Pulmonary artery endothelial cell (primary cell): ENCODE results near the gene PGRMC2. TPM values are rescaled to one million over a fixed set of nuclear protein-coding genes. Genes with fewer than 3 reads are reported as not detected.

Source experiments
- DNase-seq: peaks from one replicate; pipeline ENCODE4 v3.0.0-alpha.2; 2011; ENCODE audit warnings: low read depth, low spot score
- total RNA-seq: library from RNA; depleted of rRNA; stranded (reverse); fragments of >200 nt; gene quantifications from 2 replicates; pipeline ENCODE4 v1.2.3, GENCODE V29; 2014

Gene PGRMC2
- total RNA-seq, 1 donor from 2014 or later, result 16.7 TPM

DNA sequence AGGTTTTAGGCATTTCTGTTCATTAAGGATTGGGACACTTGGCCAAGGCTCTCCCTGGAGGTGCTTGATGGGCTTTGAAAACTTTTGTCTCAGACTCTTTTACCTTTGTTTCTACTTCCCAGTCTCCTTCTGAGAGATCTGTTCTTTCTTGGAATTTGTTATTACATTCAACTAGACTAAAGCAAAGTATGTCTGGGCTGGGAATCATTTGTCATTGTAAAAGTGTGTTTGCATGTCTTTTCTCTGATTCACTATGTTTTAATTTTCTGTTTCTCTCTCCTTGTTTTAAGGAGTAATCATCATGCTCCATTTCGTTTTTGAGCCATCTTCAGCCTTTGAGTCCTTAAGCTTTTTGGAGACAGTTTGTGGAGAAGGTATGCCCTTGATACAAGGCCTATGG is 12.2 kb upstream of the PGRMC2 start:
- no peak for DNase-seq

DNA sequence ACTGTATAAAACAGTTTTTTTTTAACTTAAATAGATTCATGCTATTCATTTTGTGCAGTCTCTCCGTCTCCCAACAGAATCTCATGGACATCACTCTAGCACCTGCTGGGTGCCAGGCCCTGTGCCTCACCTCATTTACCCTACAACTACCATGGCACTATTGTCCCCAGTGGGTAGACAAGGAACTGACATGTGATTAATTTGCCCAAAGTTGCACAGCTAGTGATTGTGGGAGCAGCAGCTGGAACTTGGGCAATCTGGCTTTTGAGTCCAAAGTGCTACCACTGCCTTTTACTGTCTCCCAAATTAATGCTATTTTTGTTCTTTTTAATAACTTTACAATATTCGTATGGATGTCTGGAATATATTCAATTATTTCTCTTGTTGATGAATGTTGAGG is 11.2 kb upstream of the PGRMC2 start:
- no peak for DNase-seq

DNA sequence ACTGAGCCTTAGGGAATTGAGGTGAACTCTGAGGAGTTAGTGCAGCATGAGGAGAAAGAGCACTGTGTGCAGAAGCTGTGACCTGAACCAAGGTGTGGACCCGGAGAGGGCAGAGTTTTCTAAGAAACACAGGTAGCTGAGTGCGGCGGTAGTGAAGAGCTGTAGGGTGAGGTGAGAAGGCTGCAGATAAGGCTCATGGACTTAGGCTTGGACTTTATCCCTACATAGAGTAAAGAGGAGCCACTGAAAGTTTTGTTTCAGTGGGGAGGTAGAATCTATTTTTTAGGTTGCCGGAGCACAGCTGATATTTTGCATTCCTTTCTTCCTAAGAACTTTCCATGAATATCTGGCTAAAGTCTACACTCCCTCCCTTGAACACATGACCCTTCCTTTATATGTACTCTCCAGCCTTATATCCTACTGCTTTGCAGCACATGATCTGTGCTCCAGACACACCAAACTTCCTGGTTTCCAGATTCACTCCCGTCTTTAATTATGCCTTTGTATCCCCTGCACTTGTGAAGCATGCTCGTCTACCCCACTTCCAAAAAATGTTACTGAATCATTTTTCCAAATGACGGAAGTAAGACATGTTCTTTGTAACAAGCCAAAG is 10.6 kb upstream of the PGRMC2 start:
- no peak for DNase-seq

DNA sequence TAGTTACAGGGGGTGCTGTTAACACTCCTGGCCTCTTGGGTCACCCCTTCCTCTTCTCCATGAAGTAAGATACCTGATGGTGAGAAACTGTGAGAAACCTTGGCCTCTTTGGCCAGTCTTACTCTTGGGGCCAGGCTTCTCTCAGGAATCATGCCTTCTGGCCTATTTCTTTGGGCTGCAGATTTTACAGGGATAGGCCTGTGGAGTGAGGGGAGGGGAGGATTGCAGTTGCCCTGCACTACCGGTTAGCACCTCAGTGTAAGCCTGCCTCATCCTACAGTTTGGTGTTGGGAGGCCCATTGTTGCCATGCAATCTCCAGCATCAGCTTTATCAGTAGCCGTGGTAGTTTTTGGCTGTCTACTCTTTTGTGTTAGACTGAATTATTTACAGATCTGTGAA is 7.6 kb upstream of the PGRMC2 start:
- no peak for DNase-seq

DNA sequence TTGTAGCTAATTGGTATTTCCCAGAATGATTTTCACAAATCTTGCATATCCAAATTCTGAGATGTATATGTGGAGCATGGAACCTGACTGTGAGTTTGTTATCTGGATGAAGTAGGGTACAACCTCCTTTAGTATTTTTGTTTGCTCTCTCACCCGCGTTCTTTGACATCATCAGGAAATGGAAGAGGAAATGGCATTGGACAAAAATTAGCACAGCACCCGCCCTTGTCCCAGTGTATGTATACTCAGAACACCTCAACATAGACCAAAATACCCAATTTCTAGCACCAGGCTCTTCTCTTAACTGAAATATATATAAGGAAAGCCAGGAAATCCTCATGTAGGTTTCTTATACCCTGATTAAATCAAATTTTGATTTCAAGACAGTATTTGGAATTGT is 6.9 kb upstream of the PGRMC2 start:
- DNase-seq, result no peak

DNA sequence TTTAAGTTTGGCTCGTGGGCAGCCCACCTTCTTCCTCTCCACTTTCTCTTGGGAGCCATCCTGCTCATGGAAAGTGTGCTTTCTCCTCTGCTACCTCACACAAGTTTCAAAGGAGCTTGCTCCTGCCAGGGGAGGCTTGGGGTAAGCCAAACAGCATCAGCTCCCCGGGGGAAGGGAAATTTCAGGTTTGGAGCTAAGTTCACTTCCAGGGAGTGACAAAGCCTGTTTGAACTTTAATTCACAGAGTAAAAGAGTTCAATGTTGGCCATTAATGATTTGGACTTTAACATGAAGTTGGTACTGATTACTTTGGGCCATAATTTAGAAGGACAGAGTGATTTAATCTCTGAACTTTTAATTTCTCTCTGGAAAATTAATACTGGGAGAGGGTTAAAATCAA is 4.7 kb upstream of the PGRMC2 start:
- DNase-seq, result no peak

DNA sequence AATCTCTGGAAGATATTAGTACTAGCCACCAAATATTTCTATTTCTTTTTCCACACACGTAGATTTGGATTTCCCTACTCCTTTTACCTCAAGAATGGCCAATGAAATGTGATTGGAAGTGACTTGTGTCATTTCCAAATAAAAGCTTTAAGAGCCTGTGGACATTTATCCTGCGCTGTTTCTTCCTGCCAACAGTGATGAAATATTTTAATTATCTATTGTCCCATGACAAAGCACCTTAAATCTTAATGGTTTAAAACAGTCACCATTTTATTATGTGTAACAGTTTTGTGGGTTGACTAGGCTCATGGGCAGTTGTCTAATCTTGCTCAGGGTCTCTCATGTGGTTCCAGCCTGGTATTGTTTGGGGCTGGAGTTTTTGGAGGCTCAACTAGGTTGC is 3.5 kb upstream of the PGRMC2 start:
- no peak for DNase-seq

DNA sequence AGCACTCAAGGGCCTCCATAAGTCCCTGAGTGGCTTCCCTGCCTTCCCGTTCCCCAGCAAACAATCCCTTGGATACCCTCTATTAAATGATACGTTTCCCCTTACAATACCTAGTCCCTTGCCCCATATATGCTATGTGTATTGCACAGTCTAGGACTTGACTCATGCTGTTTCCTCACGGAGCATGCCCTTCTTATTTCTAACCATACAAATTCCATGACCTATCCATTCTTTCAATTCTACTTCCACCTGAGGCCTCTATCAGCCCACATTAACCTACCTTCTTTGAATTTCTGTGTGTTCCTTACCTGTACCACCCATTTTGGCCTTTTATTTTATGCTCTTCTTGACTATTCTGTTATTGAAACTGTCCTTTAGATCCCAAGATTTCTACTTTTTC is 2.9 kb upstream of the PGRMC2 start:
- no peak for DNase-seq

DNA sequence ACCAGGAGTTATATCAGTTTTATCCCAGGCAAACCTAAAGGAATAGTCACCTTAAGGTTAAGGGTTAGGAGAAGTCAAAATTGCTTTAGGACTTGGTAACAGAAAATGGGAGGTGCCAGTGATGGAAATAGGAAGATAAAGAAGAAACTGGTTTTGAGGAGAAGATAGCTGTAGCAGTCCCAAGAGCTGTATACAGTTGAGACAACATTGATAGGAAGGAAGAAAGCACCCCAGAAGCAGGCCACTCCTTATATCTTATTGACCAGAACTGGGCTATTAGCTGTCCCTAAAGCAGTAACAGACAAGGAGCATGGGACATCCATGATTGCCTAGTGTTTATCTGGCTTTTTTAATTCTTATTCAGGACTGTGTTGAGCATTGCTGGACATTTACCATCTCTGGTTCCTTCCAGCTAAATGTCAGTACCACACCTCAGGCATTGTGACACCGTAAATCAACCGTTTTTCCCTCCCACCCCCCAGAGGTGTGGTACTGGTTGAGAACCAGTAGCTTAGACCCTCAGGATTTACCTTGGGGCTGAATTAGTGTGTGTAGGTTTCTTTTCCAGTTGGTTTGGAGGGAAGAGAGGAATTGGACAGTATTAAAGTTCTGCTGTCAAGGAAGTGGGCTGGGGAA is 2.0 kb upstream of the PGRMC2 start:
- DNase-seq, result no peak

DNA sequence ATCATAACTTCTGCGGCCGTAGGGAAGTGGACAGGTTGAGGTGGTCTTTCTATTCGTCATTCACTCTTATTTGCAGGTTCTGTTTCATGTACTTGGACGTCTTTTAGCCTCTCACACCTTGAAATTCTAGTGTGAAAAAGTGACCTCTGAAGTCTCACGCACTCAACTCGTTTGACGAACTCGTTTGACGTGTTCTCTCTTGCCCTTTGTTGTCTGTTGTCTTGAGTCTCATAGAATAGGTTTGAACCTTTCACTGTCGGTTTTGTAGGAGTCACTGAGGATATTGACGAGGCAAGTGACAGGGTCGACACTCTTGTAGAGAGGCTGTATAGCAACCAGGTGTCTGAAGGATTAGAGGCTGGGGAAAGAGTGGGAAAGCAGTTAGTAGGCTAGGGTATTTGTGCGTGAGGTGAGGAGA is 1.1 kb upstream of the PGRMC2 start:
- no peak for DNase-seq

DNA sequence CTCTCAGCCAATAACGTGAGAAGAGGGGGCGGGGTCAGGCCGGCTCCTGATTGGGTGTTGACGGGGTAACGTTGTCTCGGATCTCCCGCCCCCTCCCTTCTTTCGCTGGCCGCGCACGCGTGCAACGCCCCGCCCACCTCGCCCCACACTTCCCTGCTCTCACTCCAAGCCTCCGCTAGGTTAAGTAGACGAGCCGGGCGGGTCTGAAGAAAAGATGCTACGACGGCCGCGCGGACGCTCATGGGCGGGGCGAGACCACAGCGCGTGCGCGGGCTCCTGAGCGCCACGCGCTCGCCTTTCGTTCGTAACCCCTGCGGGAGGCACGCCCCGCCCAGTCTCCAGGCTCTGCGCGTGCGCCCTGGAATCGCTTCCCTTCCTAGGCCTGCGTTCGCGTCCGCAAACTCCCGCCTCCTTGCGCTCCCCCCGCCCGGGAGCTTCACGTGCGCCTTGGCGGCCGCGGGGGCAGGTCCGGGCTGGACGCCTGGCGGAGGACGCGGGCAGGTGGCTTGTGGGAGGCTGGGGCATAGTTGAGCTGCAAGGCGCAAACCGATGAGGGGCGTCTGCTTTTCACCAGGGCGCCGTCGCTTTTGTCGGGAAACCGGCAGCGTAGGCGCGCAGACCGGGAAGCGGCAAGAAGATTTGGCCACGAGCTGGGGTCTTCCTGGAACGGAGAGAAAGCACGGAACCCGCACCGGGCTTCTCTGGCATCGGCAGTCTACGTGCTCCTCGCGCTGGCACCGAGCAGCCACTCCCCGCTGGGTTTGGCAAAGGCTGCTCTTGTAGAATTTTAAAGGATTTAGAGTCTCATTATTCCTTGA is 467 bp upstream of the PGRMC2 start:
- peak; percentile 95 for DNase-seq

DNA sequence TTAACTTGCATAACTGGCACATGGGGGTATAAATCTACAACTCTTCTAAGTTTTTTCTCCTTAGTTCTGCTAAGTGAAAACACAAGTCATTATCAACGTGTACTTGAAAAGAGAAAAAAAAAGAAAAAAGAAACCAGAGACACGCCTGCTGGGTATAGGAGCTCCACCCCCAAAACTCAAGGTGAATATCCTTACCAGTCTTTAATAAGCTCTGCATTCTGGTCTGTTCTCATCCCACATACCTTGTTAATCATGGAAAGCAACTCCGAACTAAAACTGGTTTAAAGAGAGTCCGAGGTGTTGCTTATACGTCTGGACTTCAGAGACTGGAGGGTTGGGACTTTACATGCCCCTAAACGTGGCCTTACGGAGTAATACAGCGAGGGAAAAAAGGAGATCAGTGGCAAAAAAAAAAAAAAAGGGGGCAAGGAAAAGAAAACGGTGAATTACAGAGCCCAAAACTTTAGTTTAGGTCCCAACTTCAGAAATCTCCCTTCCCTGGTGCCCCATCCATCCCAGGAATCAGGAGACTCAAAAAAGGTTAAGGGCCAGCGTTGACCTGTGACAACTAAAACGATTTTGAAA is 1.0 kb downstream of the PGRMC2 start:
- no peak for DNase-seq

DNA sequence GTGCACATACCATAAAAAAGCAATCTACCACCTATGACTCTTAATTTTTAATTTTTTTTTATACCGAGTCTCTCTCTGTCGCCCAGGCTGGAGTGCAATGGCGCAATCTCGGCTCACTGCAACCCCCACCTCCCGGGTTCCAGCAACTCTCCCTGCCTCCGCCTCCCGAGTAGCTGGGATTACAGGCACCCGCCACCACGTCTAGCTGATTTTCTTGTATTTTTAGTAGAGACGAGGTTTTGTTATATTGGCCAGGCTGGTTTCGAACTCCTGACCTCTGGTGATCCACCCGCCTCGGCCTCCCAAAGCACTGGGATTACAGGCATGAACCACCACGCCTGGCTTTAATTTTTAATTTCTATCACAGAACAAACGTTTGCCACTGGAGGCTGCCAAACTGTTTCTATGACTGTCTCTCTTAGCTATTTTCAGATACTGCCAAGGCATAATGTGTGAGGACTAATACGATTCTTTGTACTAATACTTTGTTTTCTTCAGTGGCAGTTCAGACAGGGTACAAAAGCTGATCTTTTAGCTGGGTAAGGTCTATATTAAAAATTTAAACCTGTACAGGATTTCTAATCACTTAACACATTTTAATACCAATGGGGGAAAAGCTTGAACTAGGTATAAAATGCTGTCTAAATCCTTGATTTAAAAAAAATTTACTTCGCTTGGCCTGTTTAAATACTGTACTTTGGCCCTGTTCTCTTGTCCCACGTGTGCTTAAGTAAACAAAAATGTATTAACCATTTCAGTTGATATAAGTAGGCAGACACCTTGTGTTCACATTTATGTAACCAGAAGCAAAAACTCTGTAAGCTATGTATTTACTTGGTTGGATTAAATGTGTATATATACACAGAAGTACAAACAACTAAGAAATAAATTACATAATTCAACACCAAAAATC is 2.3 kb downstream of the PGRMC2 start:
- no peak for DNase-seq

DNA sequence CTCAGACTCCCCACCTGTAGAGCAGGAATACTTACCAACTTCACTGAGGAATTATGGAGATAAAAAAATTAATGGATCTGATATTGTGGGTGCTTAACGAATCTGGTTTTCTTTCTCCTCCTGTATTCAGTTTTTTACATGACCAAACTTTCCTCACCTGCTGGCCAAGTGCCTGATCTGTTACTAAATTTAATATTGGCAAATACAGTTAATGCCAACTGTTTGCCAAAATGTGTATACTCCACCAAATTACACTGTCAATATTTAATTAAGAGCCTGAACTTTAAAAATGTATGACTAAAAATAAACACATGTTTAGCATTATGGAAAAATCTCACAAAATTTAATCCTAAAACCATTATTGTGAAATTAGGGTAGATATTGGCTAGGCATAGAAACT is 3.3 kb downstream of the PGRMC2 start:
- no peak for DNase-seq

DNA sequence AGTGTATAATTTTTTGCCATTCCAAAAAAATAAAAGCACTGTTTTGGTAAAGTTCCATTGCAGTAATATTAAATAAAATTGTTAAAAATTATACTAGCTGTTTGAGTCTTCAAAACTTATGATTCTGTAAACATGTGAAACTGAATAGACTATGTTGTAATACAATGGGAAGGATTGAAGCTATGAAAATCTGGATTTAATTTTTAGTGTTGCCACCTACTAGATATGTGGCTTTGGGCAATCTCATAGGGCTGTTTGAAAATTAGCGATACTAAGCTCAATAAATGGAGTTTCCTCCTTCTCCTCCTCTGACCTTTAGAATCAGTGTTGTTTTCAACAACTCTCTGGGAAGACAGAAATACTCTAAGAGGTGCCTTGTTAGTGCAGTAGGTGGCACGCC is 4.5 kb downstream of the PGRMC2 start:
- DNase-seq, result no peak

DNA sequence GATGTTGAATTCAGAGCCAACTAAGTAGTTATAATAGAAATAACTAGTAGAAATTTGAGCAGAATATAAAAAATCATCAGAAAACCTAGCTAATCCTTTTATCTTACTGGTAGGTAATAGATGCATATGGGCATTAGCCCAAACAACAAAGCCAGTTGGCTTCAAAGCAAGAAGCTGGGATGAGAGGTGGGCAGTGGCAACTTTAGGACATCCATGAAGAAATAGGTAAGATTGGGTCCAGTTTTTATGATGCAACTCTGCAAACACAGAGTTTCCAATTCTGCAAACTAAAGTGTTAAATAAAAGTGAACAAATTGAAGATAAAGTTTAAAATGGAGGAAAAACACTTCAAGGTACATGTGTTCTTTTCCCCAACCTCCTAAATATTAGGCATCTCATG is 5.1 kb downstream of the PGRMC2 start:
- no peak for DNase-seq

DNA sequence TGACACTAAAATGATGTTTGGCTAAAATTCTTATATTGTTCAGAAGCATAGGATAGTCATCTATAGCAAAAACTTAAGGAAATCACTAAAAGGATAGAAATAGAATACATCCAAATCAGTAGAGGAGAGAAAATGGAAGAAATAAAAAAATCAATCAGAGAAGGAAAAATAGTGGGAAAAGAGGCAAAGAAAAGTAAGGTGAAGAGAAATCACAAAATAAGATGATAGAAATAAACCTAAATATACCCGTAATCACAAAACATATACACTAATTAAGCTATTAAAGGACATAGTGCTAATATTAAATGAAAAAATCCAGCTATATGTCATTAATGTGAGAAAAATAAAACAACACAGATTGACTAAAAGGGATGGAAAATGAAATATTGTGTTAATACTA is 6.3 kb downstream of the PGRMC2 start:
- no peak for DNase-seq

DNA sequence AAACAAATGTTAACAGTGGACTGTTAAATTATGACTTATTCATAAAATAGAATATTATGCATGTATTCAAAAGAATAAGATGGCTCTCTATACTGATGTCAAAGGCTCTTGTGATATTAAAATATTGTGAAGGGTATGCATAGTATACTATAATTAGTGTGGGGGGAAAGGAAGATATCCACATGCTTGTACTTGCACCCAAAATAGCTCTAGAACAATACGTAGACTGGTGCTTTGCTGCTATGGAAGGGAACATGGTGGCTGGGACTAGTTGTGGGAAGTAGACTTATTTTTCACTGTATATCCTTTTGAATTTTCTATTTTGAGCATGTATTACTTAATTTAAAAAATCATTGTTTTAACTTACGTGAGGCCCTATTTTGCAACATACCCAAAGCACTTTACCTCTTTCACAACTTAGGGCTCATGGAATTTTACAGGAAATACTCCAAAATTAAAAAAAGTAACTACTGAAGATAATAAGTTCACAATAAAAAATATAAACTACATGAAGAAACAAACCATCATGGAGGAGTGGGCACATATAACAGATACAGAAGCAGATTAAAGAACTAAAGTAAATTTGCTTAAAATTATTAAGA is 7.9 kb downstream of the PGRMC2 start:
- DNase-seq, result no peak

DNA sequence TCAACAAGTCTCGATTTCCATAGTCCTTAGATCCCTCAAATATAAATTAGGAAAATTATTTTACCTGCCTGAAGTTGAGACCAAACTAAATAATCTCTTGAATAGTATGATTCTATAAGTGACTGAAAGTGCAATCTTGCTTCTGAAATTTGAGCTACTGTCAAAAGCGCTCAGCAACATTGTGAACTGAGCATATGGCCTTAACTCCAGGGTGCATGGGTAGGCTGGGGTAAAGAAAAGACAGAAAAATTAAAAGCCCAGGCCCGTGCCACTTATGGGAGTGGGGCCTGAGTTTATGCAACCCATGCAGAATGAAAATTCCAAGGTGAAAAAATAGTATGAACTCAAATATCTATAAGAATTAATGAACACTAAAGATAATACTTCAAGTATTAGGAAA is 9.8 kb downstream of the PGRMC2 start:
- no peak for DNase-seq

DNA sequence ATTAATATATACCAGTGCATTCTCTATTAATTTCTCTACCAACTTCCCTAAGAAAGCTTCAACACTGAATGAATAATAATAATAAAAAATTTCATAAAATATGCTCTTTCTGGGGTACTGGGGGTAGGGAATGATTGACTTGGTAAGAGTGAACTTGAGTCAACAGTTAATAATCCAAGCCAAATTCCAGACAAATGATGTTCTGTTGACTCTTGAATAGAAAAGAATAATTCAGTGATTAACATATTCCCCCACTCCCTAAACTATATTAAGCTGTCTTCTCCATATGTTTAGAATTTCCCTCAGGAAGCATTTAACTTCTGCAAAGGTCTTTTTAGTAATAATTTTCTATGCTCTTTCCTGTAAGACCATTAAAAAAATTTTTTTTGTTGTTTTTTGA is 12.3 kb downstream of the PGRMC2 start:
- no peak for DNase-seq

DNA sequence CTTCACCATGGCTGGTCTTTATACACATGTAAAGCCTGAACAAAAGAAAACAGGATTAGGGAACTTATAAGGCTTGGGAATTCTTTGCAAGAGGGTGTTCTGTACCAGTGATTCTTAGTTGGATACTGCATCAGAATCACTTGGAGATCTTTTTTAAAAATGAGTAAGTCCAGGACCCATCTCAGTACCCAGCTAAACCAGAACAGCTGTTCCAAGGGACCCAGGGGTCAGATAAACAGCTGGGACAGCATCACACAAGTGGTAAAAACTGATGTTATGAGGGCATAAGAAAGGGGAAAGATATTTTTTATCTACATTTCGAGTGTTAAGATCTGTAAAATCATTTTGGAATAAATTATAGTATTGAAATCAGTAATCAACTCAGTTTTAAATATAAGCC is 16.1 kb downstream of the PGRMC2 start:
- no peak for DNase-seq
